GM23338 (cell line): ENCODE data around the gene NT5C. TPM values are rescaled to one million over a fixed set of nuclear protein-coding genes. Genes with fewer than 3 reads are reported as not detected.

Source experiments
- ATAC-seq: fragments of 200-7000 bp; cut with Tn5 transposase; 3 replicates; pipeline ENCODE4 v1.9.1; 2020
- DNase-seq: peaks from one replicate; pipeline ENCODE4 v3.0.0-alpha.2; 2015; ENCODE audit warnings: low spot score
- H2AFZ ChIP-seq: fragments of 200-600 bp; sonication (generic); 2 replicates; pipeline ENCODE4 v1.8.0; 2016; ENCODE audit warnings: antibody characterized with exemption, mild to moderate bottlenecking, moderate library complexity
- H3F3A ChIP-seq: fragments of 200-600 bp; sonication (generic); replicated peaks from 2 replicates; pipeline ENCODE4 v1.8.0; 2017; ENCODE audit warnings: antibody characterized with exemption, mixed run types, low read depth
- H3K27ac ChIP-seq: fragments of 200-600 bp; sonication (generic); 2 replicates; pipeline ENCODE4 v1.6.1; 2016; ENCODE audit warnings: low read depth
- H3K27me3 ChIP-seq: fragments of 200-600 bp; sonication (generic); 2 replicates; pipeline ENCODE4 v1.8.0; 2016; ENCODE audit warnings: mild to moderate bottlenecking, mixed run types, moderate library complexity; ENCODE audit not compliant: insufficient read depth
- H3K36me3 ChIP-seq: fragments of 200-600 bp; sonication (generic); 2 replicates; pipeline ENCODE4 v1.8.0; 2016; ENCODE audit warnings: mild to moderate bottlenecking; ENCODE audit not compliant: insufficient read depth
- H3K4me1 ChIP-seq: fragments of 200-600 bp; sonication (generic); 2 replicates; pipeline ENCODE4 v1.8.0; 2016; ENCODE audit warnings: mild to moderate bottlenecking, moderate library complexity; ENCODE audit not compliant: insufficient read depth
- H3K4me2 ChIP-seq: fragments of 200-600 bp; sonication (generic); 2 replicates; pipeline ENCODE4 v1.7.1; 2017; ENCODE audit warnings: mixed run types
- H3K4me3 ChIP-seq: fragments of 200-600 bp; sonication (generic); 2 replicates; pipeline ENCODE4 v1.6.1; 2016; ENCODE audit warnings: mixed run types
- H3K79me2 ChIP-seq: fragments of 200-600 bp; sonication (generic); replicated peaks from 2 replicates; pipeline ENCODE4 v1.8.0; 2017; ENCODE audit warnings: mild to moderate bottlenecking; ENCODE audit not compliant: insufficient read depth
- H3K9me2 ChIP-seq: fragments of 200-600 bp; sonication (generic); 2 replicates; pipeline ENCODE4 v1.8.0; 2017; ENCODE audit not compliant: insufficient read depth
- H4K20me1 ChIP-seq: fragments of 200-600 bp; sonication (generic); replicated peaks from 2 replicates; pipeline ENCODE4 v1.8.0; 2017; ENCODE audit warnings: mild to moderate bottlenecking; ENCODE audit not compliant: insufficient read depth
- H3K27ac Mint-ChIP-seq: 2 replicates; pipeline ENCODE4 v1.8.0; 2020; ENCODE audit warnings: inconsistent platforms, mild to moderate bottlenecking, moderate library complexity, mixed read lengths
- H3K27me3 Mint-ChIP-seq: 3 replicates; pipeline ENCODE4 v1.8.0; 2022; ENCODE audit warnings: low read depth, mild to moderate bottlenecking, moderate library complexity, mixed read lengths, inconsistent platforms; ENCODE audit not compliant: insufficient read depth, poor library complexity
- H3K36me3 Mint-ChIP-seq: 3 replicates; pipeline ENCODE4 v1.8.0; 2021; ENCODE audit warnings: low read depth, mild to moderate bottlenecking, inconsistent platforms, moderate library complexity, mixed read lengths
- H3K4me1 Mint-ChIP-seq: 3 replicates; pipeline ENCODE4 v1.8.0; 2020; ENCODE audit warnings: mild to moderate bottlenecking, inconsistent platforms, mixed read lengths
- H3K4me3 Mint-ChIP-seq: 3 replicates; pipeline ENCODE4 v1.8.0; 2021; ENCODE audit warnings: moderate library complexity, mild to moderate bottlenecking, inconsistent platforms, mixed read lengths
- H3K9me3 Mint-ChIP-seq: 3 replicates; pipeline ENCODE4 v1.8.0; 2020; ENCODE audit warnings: moderate library complexity, mild to moderate bottlenecking, inconsistent platforms, mixed read lengths
- POLR2AphosphoS5 ChIP-seq: IDR thresholded peaks from 2 replicates; pipeline ENCODE4 v1.6.1; 2016; ENCODE audit warnings: antibody characterized with exemption, low read depth
- ZNF114 ChIP-seq: fragments of 250-450 bp; sonication (Bioruptor Pico); IDR thresholded peaks from 2 replicates; pipeline ENCODE4 v1.5.0; 2020; ENCODE audit warnings: mild to moderate bottlenecking, moderate library complexity
- polyA plus RNA-seq: library from polyadenylated mRNA; unstranded; fragments of >200 nt; fragmentation: Nextera tagmentation; extraction: Ambion mirVana; gene quantifications from 2 replicates; pipeline ENCODE4 v1.2.1, GENCODE V29; 2016
- total RNA-seq: library from RNA; depleted of rRNA; stranded (reverse); fragments of >200 nt; shearing (Covaris generic); gene quantifications from 2 replicates; pipeline ENCODE4 v1.2.3, GENCODE V29; 2014
- TF ChIP-seq, protein P1 (sequence below), 2 experiments: fragments of 200-600 bp in 1 of 2; sonication (generic) in 1 of 2; conservative IDR thresholded peaks; 2 replicates each; pipeline versions ENCODE4 v1.5.1 to v1.6.1; 2016 to 2017; ENCODE audit warnings: antibody characterized with exemption in 2 of 2, low read depth in 2 of 2, mild to moderate bottlenecking in 2 of 2, moderate library complexity in 1 of 2
- TF ChIP-seq, protein P2 (sequence below): fragments of 250-450 bp; sonication (Bioruptor Pico); IDR thresholded peaks from 2 replicates; pipeline ENCODE4 v1.5.0; 2020; ENCODE audit warnings: mild to moderate bottlenecking, moderate library complexity

The NT5C gene
- total and polyA plus RNA-seq, 2 experiments from 2014 or later: 91.7 to 120 TPM

DNA sequence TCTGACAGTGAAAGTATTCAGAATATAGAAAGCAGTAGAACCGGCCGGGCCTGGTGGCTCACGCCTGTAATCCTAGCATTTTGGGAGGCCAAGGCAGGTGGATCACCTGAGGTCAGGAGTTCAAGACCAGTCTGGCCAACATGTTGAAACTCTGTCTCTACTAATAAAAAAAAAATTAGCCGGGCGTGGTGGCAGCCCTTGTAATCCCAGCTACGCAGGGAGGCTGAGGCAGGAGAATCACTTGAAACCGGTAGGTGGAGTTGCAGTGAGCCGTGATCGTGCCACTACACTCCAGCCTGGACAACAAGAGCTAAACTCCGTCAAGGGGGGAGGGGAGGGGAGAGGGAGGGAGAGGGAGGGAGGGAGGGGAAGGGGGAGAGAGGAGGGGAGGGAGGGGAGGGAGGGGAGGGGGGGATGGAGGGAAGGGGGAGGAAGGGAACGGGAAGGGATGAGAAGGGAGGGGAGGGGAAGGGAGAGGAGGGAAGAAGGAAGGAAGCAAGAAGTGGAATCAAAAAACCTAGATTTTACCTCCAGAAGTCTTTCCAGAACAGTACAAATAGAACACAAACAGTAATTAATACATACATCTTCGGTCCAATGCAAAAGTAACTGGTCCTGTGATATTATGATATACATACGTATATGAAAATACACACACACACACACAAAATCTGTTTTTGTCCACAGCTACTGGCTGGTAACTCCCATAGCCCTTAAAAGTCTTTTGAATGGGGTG, 10.9 kb upstream of the NT5C start:
- peaks cover 77% of the 10 kb centered on the region for H3F3A ChIP-seq
- H3K27ac ChIP-seq: peak overlapping the region; percentile 80
- no peak overlapping the region for H3K4me3 Mint-ChIP-seq
- peak; percentile 46 for DNase-seq
- peaks cover 97% of the 10 kb centered on the region for H3K36me3 Mint-ChIP-seq
- H3K79me2 ChIP-seq: peaks cover 55% of the 10 kb centered on the region
- H4K20me1 ChIP-seq: peaks cover 70% of the 10 kb centered on the region
- TF ChIP-seq POLR2AphosphoS5 (no peak), ZNF114 (no peak)
- TF ChIP-seq, protein P1, sequence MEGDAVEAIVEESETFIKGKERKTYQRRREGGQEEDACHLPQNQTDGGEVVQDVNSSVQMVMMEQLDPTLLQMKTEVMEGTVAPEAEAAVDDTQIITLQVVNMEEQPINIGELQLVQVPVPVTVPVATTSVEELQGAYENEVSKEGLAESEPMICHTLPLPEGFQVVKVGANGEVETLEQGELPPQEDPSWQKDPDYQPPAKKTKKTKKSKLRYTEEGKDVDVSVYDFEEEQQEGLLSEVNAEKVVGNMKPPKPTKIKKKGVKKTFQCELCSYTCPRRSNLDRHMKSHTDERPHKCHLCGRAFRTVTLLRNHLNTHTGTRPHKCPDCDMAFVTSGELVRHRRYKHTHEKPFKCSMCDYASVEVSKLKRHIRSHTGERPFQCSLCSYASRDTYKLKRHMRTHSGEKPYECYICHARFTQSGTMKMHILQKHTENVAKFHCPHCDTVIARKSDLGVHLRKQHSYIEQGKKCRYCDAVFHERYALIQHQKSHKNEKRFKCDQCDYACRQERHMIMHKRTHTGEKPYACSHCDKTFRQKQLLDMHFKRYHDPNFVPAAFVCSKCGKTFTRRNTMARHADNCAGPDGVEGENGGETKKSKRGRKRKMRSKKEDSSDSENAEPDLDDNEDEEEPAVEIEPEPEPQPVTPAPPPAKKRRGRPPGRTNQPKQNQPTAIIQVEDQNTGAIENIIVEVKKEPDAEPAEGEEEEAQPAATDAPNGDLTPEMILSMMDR (conservative IDR thresholded peaks at IDR 0.05; ENCODE audit: low read depth in 2 of 2): no peak
- TF ChIP-seq, protein P2, sequence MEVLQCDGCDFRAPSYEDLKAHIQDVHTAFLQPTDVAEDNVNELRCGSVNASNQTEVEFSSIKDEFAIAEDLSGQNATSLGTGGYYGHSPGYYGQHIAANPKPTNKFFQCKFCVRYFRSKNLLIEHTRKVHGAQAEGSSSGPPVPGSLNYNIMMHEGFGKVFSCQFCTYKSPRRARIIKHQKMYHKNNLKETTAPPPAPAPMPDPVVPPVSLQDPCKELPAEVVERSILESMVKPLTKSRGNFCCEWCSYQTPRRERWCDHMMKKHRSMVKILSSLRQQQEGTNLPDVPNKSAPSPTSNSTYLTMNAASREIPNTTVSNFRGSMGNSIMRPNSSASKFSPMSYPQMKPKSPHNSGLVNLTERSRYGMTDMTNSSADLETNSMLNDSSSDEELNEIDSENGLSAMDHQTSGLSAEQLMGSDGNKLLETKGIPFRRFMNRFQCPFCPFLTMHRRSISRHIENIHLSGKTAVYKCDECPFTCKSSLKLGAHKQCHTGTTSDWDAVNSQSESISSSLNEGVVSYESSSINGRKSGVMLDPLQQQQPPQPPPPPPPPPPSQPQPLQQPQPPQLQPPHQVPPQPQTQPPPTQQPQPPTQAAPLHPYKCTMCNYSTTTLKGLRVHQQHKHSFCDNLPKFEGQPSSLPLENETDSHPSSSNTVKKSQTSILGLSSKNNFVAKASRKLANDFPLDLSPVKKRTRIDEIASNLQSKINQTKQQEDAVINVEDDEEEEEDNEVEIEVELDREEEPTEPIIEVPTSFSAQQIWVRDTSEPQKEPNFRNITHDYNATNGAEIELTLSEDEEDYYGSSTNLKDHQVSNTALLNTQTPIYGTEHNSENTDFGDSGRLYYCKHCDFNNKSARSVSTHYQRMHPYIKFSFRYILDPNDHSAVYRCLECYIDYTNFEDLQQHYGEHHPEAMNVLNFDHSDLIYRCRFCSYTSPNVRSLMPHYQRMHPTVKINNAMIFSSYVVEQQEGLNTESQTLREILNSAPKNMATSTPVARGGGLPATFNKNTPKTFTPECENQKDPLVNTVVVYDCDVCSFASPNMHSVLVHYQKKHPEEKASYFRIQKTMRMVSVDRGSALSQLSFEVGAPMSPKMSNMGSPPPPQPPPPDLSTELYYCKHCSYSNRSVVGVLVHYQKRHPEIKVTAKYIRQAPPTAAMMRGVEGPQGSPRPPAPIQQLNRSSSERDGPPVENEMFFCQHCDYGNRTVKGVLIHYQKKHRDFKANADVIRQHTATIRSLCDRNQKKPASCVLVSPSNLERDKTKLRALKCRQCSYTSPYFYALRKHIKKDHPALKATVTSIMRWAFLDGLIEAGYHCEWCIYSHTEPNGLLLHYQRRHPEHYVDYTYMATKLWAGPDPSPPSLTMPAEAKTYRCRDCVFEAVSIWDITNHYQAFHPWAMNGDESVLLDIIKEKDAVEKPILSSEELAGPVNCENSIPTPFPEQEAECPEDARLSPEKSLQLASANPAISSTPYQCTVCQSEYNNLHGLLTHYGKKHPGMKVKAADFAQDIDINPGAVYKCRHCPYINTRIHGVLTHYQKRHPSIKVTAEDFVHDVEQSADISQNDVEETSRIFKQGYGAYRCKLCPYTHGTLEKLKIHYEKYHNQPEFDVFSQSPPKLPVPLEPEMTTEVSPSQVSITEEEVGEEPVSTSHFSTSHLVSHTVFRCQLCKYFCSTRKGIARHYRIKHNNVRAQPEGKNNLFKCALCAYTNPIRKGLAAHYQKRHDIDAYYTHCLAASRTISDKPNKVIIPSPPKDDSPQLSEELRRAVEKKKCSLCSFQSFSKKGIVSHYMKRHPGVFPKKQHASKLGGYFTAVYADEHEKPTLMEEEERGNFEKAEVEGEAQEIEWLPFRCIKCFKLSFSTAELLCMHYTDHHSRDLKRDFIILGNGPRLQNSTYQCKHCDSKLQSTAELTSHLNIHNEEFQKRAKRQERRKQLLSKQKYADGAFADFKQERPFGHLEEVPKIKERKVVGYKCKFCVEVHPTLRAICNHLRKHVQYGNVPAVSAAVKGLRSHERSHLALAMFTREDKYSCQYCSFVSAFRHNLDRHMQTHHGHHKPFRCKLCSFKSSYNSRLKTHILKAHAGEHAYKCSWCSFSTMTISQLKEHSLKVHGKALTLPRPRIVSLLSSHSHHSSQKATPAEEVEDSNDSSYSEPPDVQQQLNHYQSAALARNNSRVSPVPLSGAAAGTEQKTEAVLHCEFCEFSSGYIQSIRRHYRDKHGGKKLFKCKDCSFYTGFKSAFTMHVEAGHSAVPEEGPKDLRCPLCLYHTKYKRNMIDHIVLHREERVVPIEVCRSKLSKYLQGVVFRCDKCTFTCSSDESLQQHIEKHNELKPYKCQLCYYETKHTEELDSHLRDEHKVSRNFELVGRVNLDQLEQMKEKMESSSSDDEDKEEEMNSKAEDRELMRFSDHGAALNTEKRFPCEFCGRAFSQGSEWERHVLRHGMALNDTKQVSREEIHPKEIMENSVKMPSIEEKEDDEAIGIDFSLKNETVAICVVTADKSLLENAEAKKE (CRISPR knock-in tag): no peak
- 0 out of 3 replicates have a peak, but pooled peaks cover 2% of the 10 kb centered on the region for H3K4me1 Mint-ChIP-seq
- H3K27me3 ChIP-seq: 0 out of 2 replicates have a peak, but pooled peaks cover 3% of the 10 kb centered on the region
- no peaks in the 10 kb centered on the region for H3K9me3 Mint-ChIP-seq
- H3K27me3 Mint-ChIP-seq: peaks cover 13% of the 10 kb centered on the region
- H3K4me1 ChIP-seq: no peaks in the 10 kb centered on the region
- no peak overlapping the region for H3K4me2 ChIP-seq
- H3K27ac Mint-ChIP-seq: no peak overlapping the region
- H3K36me3 ChIP-seq: peaks cover 82% of the 10 kb centered on the region
- H3K9me2 ChIP-seq: no peaks in the 10 kb centered on the region
- H3K4me3 ChIP-seq: no peak overlapping the region
- no peak for ATAC-seq
- no peak overlapping the region for H2AFZ ChIP-seq
